ENCODE measurements around the gene PPP1R12B.
"Not testable (repeated sequence)": the region's sequence is repeated elsewhere in the genome, so short reads cannot be mapped to it uniquely, and the experiment has no call there.

Gene PPP1R12B

DNA sequence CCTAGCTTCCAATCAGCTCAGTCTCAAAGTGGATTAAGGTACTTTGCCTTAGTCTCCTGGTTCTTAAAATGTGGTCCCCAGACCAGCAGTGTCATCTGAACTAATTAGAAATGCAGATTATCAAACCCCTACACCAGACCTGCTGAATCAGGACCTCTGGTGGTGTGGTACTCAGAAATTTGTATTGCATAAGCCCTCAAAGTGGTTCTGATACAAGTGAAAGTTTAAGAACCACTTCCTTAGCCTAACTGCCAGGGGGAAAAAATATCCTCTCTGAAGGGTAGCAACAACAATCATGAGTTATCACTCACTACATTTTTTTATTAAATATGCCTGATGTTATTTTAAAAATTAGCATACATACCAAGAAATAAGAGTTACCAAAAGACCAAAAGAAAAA, 131.2 kb downstream of the PPP1R12B start:
- H3K27me3 ChIP-seq (replicated peaks); H3K36me3 ChIP-seq (replicated peaks); in situ Hi-C loops (cut with HindIII; ENCODE audit: low pct_ligation_motif_present, low sequenced_read_pairs); DNase-seq; H3K4me3 ChIP-seq (ENCODE audit: low read depth, low read length); H3K27ac ChIP-seq: not testable (repeated sequence)

DNA sequence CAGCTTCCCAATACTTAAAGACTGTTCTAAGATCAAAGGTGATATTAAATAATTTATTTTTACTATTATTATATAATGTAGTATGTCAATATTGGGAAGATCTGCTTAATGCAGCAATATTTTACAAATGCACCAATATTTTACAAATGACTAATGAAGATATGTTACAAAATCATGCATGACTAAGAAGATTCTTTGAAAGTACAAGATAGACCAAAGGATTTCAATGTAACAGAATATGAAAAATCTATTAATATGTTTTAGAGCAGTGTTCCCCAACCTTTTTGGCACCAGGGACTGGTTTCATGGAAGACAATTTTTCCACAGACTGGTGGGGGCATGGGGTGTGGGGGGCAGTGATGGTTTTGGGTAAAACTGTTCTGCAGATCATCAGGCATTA, 132.1 kb downstream of the PPP1R12B start:
- H3K4me3 ChIP-seq (ENCODE audit: low read depth, low read length); H3K27ac ChIP-seq; DNase-seq; H3K36me3 ChIP-seq (replicated peaks); H3K27me3 ChIP-seq (replicated peaks); in situ Hi-C loops (cut with HindIII; ENCODE audit: low pct_ligation_motif_present, low sequenced_read_pairs): not testable (repeated sequence)

DNA sequence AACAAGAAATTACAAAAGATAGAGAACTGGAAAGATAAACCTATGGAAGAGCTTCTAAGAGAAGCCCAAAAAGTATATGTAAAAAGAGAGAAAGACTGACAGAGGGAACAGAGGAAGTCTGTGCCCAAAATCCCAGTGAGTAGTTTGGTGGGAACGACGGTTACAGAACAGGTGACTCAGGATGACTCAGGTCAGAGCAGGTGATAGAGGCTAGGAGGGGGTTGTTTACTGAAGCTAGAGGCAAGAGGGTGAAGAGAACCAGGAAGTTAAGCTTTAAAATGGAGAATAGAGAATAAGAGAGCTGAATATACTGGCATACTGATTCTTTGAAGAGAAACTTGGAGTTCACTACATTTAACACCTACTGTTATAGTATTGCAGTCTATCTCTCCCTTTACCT, 134.9 kb downstream of the PPP1R12B start:
- DNase-seq; H3K27ac ChIP-seq; in situ Hi-C loops (cut with HindIII; ENCODE audit: low pct_ligation_motif_present, low sequenced_read_pairs); H3K36me3 ChIP-seq (replicated peaks); H3K4me3 ChIP-seq (ENCODE audit: low read depth, low read length); H3K27me3 ChIP-seq (replicated peaks): not testable (repeated sequence)

DNA sequence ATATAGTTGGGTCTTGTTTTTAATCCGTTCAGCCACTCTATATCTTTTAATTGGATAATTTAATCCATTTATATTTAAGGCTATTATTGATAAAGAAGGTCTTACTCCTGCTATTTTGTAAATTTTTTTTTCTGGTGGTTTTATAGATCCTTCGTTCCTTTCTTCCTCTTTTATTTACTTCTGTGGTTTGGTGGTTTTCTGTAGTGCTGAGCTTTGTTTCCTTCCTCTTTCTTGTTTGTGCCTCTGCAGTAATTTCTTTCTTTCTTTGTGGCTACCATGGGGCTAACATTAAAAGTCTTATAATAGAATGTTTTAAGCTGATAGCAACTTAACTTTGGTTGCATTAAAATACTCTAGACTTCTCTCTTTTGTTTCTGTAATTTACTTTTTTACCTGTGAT, 135.5 kb downstream of the PPP1R12B start:
- H3K27me3 ChIP-seq (replicated peaks); H3K36me3 ChIP-seq (replicated peaks); H3K4me3 ChIP-seq (ENCODE audit: low read depth, low read length); DNase-seq; in situ Hi-C loops (cut with HindIII; ENCODE audit: low pct_ligation_motif_present, low sequenced_read_pairs); H3K27ac ChIP-seq: not testable (repeated sequence)

DNA sequence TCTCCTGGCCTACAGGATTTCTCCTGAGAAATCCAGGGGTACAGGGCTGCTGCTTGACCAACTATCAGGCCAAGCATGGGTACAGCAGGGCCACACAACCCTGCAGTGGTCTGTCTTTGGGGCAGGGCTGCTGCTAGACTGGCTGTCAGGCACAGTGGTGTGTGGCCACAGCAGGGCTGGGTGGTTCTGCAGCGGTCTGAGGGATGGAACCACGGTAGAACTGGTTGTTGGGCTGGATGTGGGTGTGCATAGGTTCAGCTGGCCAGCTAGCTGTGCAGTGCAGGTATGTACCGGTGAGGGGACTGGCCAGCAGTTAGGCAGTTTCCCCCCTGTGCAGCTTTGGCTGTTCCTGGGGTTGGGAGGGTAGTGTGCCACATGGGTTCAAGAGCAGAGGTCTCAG, 136.3 kb downstream of the PPP1R12B start:
- DNase-seq; H3K4me3 ChIP-seq (ENCODE audit: low read depth, low read length); in situ Hi-C loops (cut with HindIII; ENCODE audit: low pct_ligation_motif_present, low sequenced_read_pairs); H3K27ac ChIP-seq; H3K36me3 ChIP-seq (replicated peaks); H3K27me3 ChIP-seq (replicated peaks): not testable (repeated sequence)

DNA sequence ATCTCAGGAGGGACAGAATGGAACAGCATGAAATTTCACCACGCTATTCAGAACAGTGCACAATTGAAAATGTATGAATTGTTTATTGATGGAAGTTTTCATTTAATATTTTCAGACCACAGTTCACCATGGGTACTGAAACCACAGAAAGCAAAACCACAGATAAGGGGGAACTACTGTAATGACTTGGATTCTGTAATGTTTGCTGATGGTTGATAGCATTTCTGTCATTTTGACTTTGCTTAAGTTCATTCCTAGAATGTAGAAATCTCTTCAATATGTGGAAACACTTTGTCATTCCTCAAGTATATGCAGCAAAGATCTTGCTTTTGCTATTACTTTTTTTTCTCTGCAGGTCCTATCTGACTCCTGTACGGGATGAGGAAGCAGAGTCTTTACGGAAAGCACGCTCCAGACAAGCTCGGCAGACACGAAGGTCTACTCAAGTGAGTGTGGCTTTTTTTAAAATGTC, 139.7 kb downstream of the PPP1R12B start:
- H3K4me3 ChIP-seq (ENCODE audit: low read depth, low read length); in situ Hi-C loops (cut with HindIII; ENCODE audit: low pct_ligation_motif_present, low sequenced_read_pairs); H3K27me3 ChIP-seq (replicated peaks); H3K36me3 ChIP-seq (replicated peaks); H3K27ac ChIP-seq: not testable (repeated sequence)
- peak; percentile 19 for DNase-seq

DNA sequence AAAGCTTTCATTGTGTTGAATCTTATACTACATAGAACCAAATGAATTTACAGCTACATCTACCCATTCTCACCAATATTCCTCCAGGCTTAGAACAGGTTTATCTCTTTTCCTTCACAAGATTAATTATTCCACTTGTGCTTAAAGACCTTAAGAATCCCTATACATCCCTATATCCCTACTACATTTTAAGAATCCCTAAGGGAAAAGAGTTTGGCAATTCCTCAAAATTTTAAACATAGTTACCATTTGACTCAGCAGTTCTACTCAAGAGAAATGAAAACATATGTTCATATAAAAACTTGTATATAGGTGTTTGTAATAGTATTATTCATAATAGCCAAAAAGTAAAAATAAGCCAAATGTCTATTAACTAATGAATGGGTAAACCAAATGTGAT, 140.6 kb downstream of the PPP1R12B start:
- H3K4me3 ChIP-seq (ENCODE audit: low read depth, low read length); H3K27ac ChIP-seq; H3K36me3 ChIP-seq (replicated peaks); H3K27me3 ChIP-seq (replicated peaks); in situ Hi-C loops (cut with HindIII; ENCODE audit: low pct_ligation_motif_present, low sequenced_read_pairs); DNase-seq: not testable (repeated sequence)

DNA sequence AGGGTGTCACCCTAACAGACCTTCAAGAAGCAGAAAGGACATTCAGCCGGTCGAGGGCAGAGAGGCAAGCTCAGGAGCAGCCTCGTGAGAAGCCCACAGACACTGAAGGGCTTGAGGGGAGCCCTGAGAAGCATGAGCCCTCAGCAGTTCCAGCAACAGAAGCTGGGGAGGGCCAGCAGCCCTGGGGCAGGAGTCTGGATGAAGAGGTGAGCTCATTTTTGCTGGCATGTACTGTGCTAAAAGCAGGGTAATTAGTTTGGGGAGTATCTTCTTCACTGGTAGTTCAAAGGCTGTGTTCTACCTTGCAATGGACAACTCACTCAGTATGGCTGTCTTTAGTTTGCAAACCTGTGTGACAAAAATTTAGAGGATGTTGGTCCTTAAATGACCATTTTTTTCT, 144.6 kb downstream of the PPP1R12B start:
- H3K27me3 ChIP-seq (replicated peaks); DNase-seq; in situ Hi-C loops (cut with HindIII; ENCODE audit: low pct_ligation_motif_present, low sequenced_read_pairs); H3K4me3 ChIP-seq (ENCODE audit: low read depth, low read length); H3K36me3 ChIP-seq (replicated peaks); H3K27ac ChIP-seq: not testable (repeated sequence)

DNA sequence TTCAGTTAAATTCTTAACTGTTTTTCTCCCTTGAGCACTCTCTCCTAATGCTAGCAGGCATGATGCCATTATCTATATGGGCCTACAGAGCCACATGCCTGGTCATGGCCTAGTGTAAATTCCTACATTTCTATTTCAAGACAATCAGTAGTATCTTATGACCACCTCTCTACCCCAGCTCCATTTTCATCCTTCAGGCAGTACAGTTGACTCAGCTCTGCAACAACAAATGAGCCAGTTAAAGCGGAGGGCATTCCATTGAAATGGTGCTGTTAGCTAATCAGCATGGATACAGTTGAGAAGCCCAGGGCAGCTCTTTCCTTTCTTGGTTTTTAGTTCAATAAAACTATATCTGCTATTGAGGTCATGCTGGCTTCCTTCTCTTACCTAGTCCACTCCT, 150.0 kb downstream of the PPP1R12B start:
- DNase-seq, result peak; percentile 59
- in situ Hi-C loops (cut with HindIII; ENCODE audit: low pct_ligation_motif_present, low sequenced_read_pairs), result no loop called here
- no peak overlapping the region for H3K27ac ChIP-seq
- no peaks in the 10 kb centered on the region for H3K27me3 ChIP-seq (replicated peaks)
- no peak overlapping the region for H3K4me3 ChIP-seq (ENCODE audit: low read depth, low read length)
- TF ChIP-seq, protein P1, sequence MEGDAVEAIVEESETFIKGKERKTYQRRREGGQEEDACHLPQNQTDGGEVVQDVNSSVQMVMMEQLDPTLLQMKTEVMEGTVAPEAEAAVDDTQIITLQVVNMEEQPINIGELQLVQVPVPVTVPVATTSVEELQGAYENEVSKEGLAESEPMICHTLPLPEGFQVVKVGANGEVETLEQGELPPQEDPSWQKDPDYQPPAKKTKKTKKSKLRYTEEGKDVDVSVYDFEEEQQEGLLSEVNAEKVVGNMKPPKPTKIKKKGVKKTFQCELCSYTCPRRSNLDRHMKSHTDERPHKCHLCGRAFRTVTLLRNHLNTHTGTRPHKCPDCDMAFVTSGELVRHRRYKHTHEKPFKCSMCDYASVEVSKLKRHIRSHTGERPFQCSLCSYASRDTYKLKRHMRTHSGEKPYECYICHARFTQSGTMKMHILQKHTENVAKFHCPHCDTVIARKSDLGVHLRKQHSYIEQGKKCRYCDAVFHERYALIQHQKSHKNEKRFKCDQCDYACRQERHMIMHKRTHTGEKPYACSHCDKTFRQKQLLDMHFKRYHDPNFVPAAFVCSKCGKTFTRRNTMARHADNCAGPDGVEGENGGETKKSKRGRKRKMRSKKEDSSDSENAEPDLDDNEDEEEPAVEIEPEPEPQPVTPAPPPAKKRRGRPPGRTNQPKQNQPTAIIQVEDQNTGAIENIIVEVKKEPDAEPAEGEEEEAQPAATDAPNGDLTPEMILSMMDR (IDR thresholded peaks at IDR 0.05; ENCODE audit: low read depth, low read length, missing control alignments), result no peak
- H3K36me3 ChIP-seq (replicated peaks), result peaks cover 4% of the 10 kb centered on the region

DNA sequence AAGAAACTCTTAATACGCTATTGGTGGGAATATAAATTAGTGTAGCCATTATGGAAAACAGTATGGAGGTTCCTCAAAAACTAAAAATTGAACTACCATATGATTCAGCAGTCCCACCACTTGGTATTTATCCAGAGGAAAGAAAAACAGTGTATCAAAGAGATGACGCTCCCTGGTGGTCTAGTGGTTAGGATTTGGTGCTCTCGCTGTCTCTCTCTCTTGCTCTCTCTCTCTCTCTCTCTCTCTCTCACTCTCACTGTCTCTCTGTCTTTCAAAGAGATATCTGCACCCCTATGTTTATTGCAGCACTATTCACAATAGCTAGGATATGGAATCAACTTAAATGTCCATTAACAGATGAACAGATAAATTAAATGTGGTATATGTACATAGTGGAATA, 151.5 kb downstream of the PPP1R12B start:
- H3K4me3 ChIP-seq (ENCODE audit: low read depth, low read length); H3K36me3 ChIP-seq (replicated peaks); H3K27me3 ChIP-seq (replicated peaks); H3K27ac ChIP-seq; in situ Hi-C loops (cut with HindIII; ENCODE audit: low pct_ligation_motif_present, low sequenced_read_pairs): not testable (repeated sequence)
- TF ChIP-seq, protein P1 (IDR thresholded peaks at IDR 0.05; ENCODE audit: low read depth, low read length, missing control alignments), result peak; percentile 37
- DNase-seq, result peak; percentile 47
